Stimulated activated CD4-positive, alpha-beta T cell treated with anti-CD3 and anti-CD28 coated beads, Interleukin-4, amount 100 ng/mL, for 1 hour (primary cell): Measurements from ENCODE around the gene GPC6.
"Not testable (repeated sequence)": the region's sequence is repeated elsewhere in the genome, so short reads cannot be mapped to it uniquely, and the experiment has no call there.

ENCODE experiments used
- DNase-seq: peaks from one replicate; pipeline ENCODE4 v3.0.0-alpha.2; 2020

GPC6 gene

GRCh38 chr13:93270769-93271742 lies 44.4 kb downstream of the GPC6 start:
- no peak for DNase-seq

- DNase-seq: no peak
Observed at GRCh38 chr13:93279982-93280381, 53.4 kb downstream of the GPC6 start.

- DNase-seq: no peak
Observed at GRCh38 chr13:93280688-93281087, 54.1 kb downstream of the GPC6 start.

- no peak for DNase-seq
Observed at GRCh38 chr13:93283255-93283654, 56.6 kb downstream of the GPC6 start.

- DNase-seq: no peak
Observed at GRCh38 chr13:93284064-93284463, 57.5 kb downstream of the GPC6 start.

GRCh38 chr13:93286047-93286446 lies 59.4 kb downstream of the GPC6 start:
- no peak for DNase-seq

GRCh38 chr13:93289053-93289452 lies 62.4 kb downstream of the GPC6 start:
- no peak for DNase-seq

- DNase-seq: no peak
Observed at GRCh38 chr13:93289842-93290241, 63.2 kb downstream of the GPC6 start.

- no peak for DNase-seq
Observed at GRCh38 chr13:93290503-93290902, 63.9 kb downstream of the GPC6 start.

GRCh38 chr13:93292366-93292765 lies 65.8 kb downstream of the GPC6 start:
- DNase-seq: no peak

- DNase-seq: no peak
Observed at GRCh38 chr13:93293710-93294109, 67.1 kb downstream of the GPC6 start.

- no peak for DNase-seq
Observed at GRCh38 chr13:93296584-93296983, 70.0 kb downstream of the GPC6 start.

- DNase-seq: no peak
Observed at GRCh38 chr13:93298713-93299112, 72.1 kb downstream of the GPC6 start.

GRCh38 chr13:93304134-93304533 lies 77.5 kb downstream of the GPC6 start:
- no peak for DNase-seq

GRCh38 chr13:93304868-93305613 lies 78.4 kb downstream of the GPC6 start:
- no peak for DNase-seq

GRCh38 chr13:93305886-93306285 lies 79.3 kb downstream of the GPC6 start:
- no peak for DNase-seq

- DNase-seq: no peak
Observed at GRCh38 chr13:93307136-93307535, 80.5 kb downstream of the GPC6 start.

GRCh38 chr13:93307651-93308050 lies 81.0 kb downstream of the GPC6 start:
- DNase-seq: no peak

- DNase-seq: no peak
Observed at GRCh38 chr13:93309886-93310523, 83.4 kb downstream of the GPC6 start.

GRCh38 chr13:93316841-93317240 lies 90.2 kb downstream of the GPC6 start:
- DNase-seq: no peak

GRCh38 chr13:93318534-93319254 lies 92.1 kb downstream of the GPC6 start:
- DNase-seq: no peak

GRCh38 chr13:93320942-93321341 lies 94.3 kb downstream of the GPC6 start:
- no peak for DNase-seq

GRCh38 chr13:93323880-93324279 lies 97.3 kb downstream of the GPC6 start:
- DNase-seq: not testable (repeated sequence)
